Loucy (cell line): ENCODE data around the gene OFD1.
A peak's percentile ranks its signal among the peaks of the same experiment; 100 is the strongest.

ENCODE experiments used
- H2AFZ ChIP-seq: fragments of 200-600 bp; sonication (generic); 2 replicates; pipeline ENCODE4 v1.6.0; 2016; ENCODE audit warnings: antibody characterized with exemption, mild to moderate bottlenecking, low read length, moderate library complexity
- H3F3A ChIP-seq: fragments of 200-600 bp; 2 replicates; pipeline ENCODE4 v1.6.0; 2016; ENCODE audit warnings: antibody characterized with exemption, low read depth, mild to moderate bottlenecking
- H3K27me3 ChIP-seq: fragments of 200-600 bp; sonication (generic); 2 replicates; pipeline ENCODE4 v1.6.1; 2014; ENCODE audit warnings: low read length, mild to moderate bottlenecking; ENCODE audit not compliant: insufficient read depth, poor library complexity, severe bottlenecking
- H3K36me3 ChIP-seq: fragments of 200-600 bp; sonication (generic); 2 replicates; pipeline ENCODE4 v1.6.1; 2016; ENCODE audit warnings: low read length; ENCODE audit not compliant: insufficient read depth
- H3K4me1 ChIP-seq: fragments of 200-600 bp; sonication (generic); 2 replicates; pipeline ENCODE4 v1.5.1; 2014; ENCODE audit warnings: low read length, mild to moderate bottlenecking; ENCODE audit not compliant: insufficient read depth, poor library complexity, severe bottlenecking
- H3K4me2 ChIP-seq: fragments of 200-600 bp; sonication (generic); 2 replicates; pipeline ENCODE4 v1.6.0; 2014; ENCODE audit warnings: antibody characterized with exemption, low read length, low read depth, mild to moderate bottlenecking; ENCODE audit not compliant: poor library complexity, severe bottlenecking
- H3K4me3 ChIP-seq: fragments of 200-600 bp; sonication (generic); 2 replicates; pipeline ENCODE4 v1.5.1; 2014; ENCODE audit warnings: low read length, mild to moderate bottlenecking, mixed read lengths; ENCODE audit not compliant: poor library complexity, severe bottlenecking
- H3K79me2 ChIP-seq: fragments of 200-600 bp; sonication (generic); 2 replicates; pipeline ENCODE4 v1.6.1; 2014; ENCODE audit warnings: low read length; ENCODE audit not compliant: insufficient read depth
- H3K9ac ChIP-seq: fragments of 200-600 bp; sonication (generic); 2 replicates; pipeline ENCODE4 v1.6.0; 2014; ENCODE audit warnings: mild to moderate bottlenecking, low read depth, low read length, moderate library complexity; ENCODE audit not compliant: poor library complexity, severe bottlenecking
- H3K9me2 ChIP-seq: fragments of 200-600 bp; sonication (generic); replicated peaks from 2 replicates; pipeline ENCODE4 v1.6.1; 2016; ENCODE audit warnings: low read depth, low read length, mixed read lengths
- H3K9me3 ChIP-seq: fragments of 200-600 bp; sonication (generic); 2 replicates; pipeline ENCODE4 v1.6.1; 2014; ENCODE audit warnings: mild to moderate bottlenecking, antibody characterized with exemption, low read length, low read depth; ENCODE audit not compliant: insufficient read depth
- H4K20me1 ChIP-seq: fragments of 200-600 bp; sonication (generic); 2 replicates; pipeline ENCODE4 v1.6.0; 2014; ENCODE audit warnings: antibody characterized with exemption, low read length, mild to moderate bottlenecking; ENCODE audit not compliant: insufficient read depth, poor library complexity, severe bottlenecking
- EZH2phosphoT487 ChIP-seq: fragments of 200-600 bp; IDR thresholded peaks from 2 replicates; pipeline ENCODE4 v1.6.1; 2018; ENCODE audit warnings: antibody characterized with exemption, mild to moderate bottlenecking, moderate library complexity, borderline replicate concordance
- TF ChIP-seq, protein P1 (sequence below): fragments of 200-600 bp; sonication (generic); conservative IDR thresholded peaks from 2 replicates; pipeline ENCODE4 v1.5.1; 2014; ENCODE audit warnings: mild to moderate bottlenecking, antibody characterized with exemption, low read length

OFD1 gene

GRCh38 chrX:13695601-13696115 lies 38.9 kb upstream of the OFD1 start:
- peak overlapping the region; percentile 76 for H3K4me2 ChIP-seq

GRCh38 chrX:13697455-13697854 lies 37.1 kb upstream of the OFD1 start:
- H3K9me2 ChIP-seq, result no peaks in the 10 kb centered on the region
- H3K36me3 ChIP-seq, result no peaks in the 10 kb centered on the region
- H3K27me3 ChIP-seq, result no peaks in the 10 kb centered on the region
- no peaks in the 10 kb centered on the region for H3F3A ChIP-seq
- peaks cover 42% of the 10 kb centered on the region for H3K4me1 ChIP-seq
- no peaks in the 10 kb centered on the region for H3K9me3 ChIP-seq
- no peak overlapping the region for H2AFZ ChIP-seq
- TF ChIP-seq EZH2phosphoT487, result no peak
- TF ChIP-seq, protein P1, sequence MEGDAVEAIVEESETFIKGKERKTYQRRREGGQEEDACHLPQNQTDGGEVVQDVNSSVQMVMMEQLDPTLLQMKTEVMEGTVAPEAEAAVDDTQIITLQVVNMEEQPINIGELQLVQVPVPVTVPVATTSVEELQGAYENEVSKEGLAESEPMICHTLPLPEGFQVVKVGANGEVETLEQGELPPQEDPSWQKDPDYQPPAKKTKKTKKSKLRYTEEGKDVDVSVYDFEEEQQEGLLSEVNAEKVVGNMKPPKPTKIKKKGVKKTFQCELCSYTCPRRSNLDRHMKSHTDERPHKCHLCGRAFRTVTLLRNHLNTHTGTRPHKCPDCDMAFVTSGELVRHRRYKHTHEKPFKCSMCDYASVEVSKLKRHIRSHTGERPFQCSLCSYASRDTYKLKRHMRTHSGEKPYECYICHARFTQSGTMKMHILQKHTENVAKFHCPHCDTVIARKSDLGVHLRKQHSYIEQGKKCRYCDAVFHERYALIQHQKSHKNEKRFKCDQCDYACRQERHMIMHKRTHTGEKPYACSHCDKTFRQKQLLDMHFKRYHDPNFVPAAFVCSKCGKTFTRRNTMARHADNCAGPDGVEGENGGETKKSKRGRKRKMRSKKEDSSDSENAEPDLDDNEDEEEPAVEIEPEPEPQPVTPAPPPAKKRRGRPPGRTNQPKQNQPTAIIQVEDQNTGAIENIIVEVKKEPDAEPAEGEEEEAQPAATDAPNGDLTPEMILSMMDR, result no peak
- H3K4me2 ChIP-seq, result peak overlapping the region; percentile 24
- no peak overlapping the region for H3K9ac ChIP-seq
- peaks cover 40% of the 10 kb centered on the region for H4K20me1 ChIP-seq
- no peak overlapping the region for H3K4me3 ChIP-seq
- H3K79me2 ChIP-seq, result peaks cover 97% of the 10 kb centered on the region

More at GRCh38 chrX:13695601-13696115, 38.9 kb upstream of the OFD1 start:
- Histone ChIP-seq H3F3A (no peaks in the 10 kb centered on the region), H4K20me1 (peaks cover 37% of the 10 kb centered on the region), H3K27me3 (no peaks in the 10 kb centered on the region), H3K9me3 (no peaks in the 10 kb centered on the region), H2AFZ (no peak overlapping the region), H3K9ac (no peak overlapping the region), H3K9me2 (no peaks in the 10 kb centered on the region), H3K4me3 (no peak overlapping the region), H3K79me2 (peaks cover 96% of the 10 kb centered on the region), H3K36me3 (no peaks in the 10 kb centered on the region), H3K4me1 (peaks cover 35% of the 10 kb centered on the region)
- TF ChIP-seq, protein P1, result no peak
- TF ChIP-seq EZH2phosphoT487, result no peak

DNA sequence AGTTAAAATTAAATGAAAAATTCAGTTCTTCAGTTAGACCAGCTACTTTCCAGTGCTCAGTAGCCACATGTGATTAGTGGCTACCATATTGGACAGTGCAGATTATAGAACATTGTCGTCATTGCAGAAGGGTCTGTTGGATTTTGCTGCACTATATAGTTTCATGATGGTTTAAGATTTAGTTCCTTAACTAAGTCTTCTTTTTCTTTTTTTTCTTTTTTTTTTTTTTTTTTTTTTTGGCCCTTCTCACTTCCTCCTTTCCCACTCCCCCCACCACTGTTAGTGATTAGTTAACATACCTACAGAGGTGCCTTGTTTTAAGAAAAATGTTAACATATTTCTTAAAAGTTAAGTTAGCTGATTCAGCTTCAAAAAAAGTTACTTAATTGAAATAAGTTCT lies 36.6 kb upstream of the OFD1 start:
- no peak overlapping the region for H3K4me3 ChIP-seq
- H3K36me3 ChIP-seq, result no peaks in the 10 kb centered on the region
- no peaks in the 10 kb centered on the region for H3K9me3 ChIP-seq
- H3K9ac ChIP-seq, result no peak overlapping the region
- H3K79me2 ChIP-seq, result peaks cover 96% of the 10 kb centered on the region
- H2AFZ ChIP-seq, result no peak overlapping the region
- peaks cover 36% of the 10 kb centered on the region for H4K20me1 ChIP-seq
- no peaks in the 10 kb centered on the region for H3F3A ChIP-seq
- H3K27me3 ChIP-seq, result no peaks in the 10 kb centered on the region
- TF ChIP-seq, protein P1, result no peak
- TF ChIP-seq EZH2phosphoT487, result no peak
- no peaks in the 10 kb centered on the region for H3K9me2 ChIP-seq
- H3K4me1 ChIP-seq, result peaks cover 42% of the 10 kb centered on the region
- H3K4me2 ChIP-seq, result peak overlapping the region; percentile 24
